K562 (cell line): ENCODE results near the gene TCF3. TPM values are rescaled to one million over a fixed set of nuclear protein-coding genes. Genes with fewer than 3 reads are reported as not detected.
A peak's percentile ranks its signal among the peaks of the same experiment; 100 is the strongest.

ENCODE experiments used
- BHLHE40 ChIP-seq: IDR thresholded peaks from 2 replicates; pipeline ENCODE4 v1.6.1; 2011; ENCODE audit warnings: low read length, improper control_type of control experiment
- E2F1 ChIP-seq: sonication (generic); formaldehyde crosslinking; IDR thresholded peaks from 2 replicates; pipeline ENCODE4 v1.8.1; 2023; ENCODE audit warnings: mild to moderate bottlenecking, missing genetic modification reagents, moderate library complexity
- FOXM1 ChIP-seq, 2 experiments: fragments of 450-650 bp in 1 of 2; sonication (generic) in 1 of 2; formaldehyde crosslinking in 1 of 2; IDR thresholded peaks; 2 replicates each; pipeline versions ENCODE4 v1.6.1 to v1.9.0; 2017 to 2022; ENCODE audit warnings: low read depth in 2 of 2, mild to moderate bottlenecking in 2 of 2, missing genetic modification reagents in 1 of 2, moderate library complexity in 1 of 2
- GABPB1 ChIP-seq: sonication (generic); formaldehyde crosslinking; IDR thresholded peaks from 2 replicates; pipeline ENCODE4 v1.8.0; 2022; ENCODE audit warnings: mild to moderate bottlenecking, missing genetic modification reagents
- GTF2F1 ChIP-seq: IDR thresholded peaks from 2 replicates; pipeline ENCODE4 v1.6.1; 2011; ENCODE audit warnings: low read depth, low read length, improper control_type of control experiment
- HNRNPL ChIP-seq: fragments of 200-400 bp; formaldehyde crosslinking; IDR thresholded peaks from 2 replicates; pipeline ENCODE4 v1.6.1; 2017; ENCODE audit warnings: low read depth, mild to moderate bottlenecking, low read length
- ILK ChIP-seq: fragments of 450-650 bp; IDR thresholded peaks from 2 replicates; pipeline ENCODE4 v1.6.1; 2016; ENCODE audit warnings: missing genetic modification characterization, low read depth, mild to moderate bottlenecking, missing compliant biosample characterization, moderate library complexity, borderline replicate concordance
- KLF13 ChIP-seq: fragments of 450-650 bp; IDR thresholded peaks from 2 replicates; pipeline ENCODE4 v1.6.1; 2016; ENCODE audit warnings: missing genetic modification characterization, low read depth, mild to moderate bottlenecking, missing compliant biosample characterization, moderate library complexity, borderline replicate concordance
- RBM25 ChIP-seq: fragments of 200-400 bp; formaldehyde crosslinking; IDR thresholded peaks from 2 replicates; pipeline ENCODE4 v1.6.1; 2018; ENCODE audit warnings: low read length, low read depth, moderate library complexity; ENCODE audit not compliant: severe bottlenecking
- SMAD1 ChIP-seq: fragments of 150-350 bp; IDR thresholded peaks from 2 replicates; pipeline ENCODE4 v1.6.1; 2014; ENCODE audit warnings: low read length, low read depth; ENCODE audit not compliant: partially characterized antibody
- SRSF3 ChIP-seq: fragments of 200-400 bp; formaldehyde crosslinking; IDR thresholded peaks from 2 replicates; pipeline ENCODE4 v1.6.1; 2016; ENCODE audit warnings: mild to moderate bottlenecking, low read length, moderate library complexity; ENCODE audit not compliant: insufficient read depth
- SUPT5H ChIP-seq: fragments of 450-650 bp; IDR thresholded peaks from 2 replicates; pipeline ENCODE4 v1.6.1; 2016
- TCF3 ChIP-seq: sonication (generic); formaldehyde crosslinking; IDR thresholded peaks from 2 replicates; pipeline ENCODE4 v1.4.0; 2020; ENCODE audit warnings: mild to moderate bottlenecking, missing genetic modification reagents
- TOE1 ChIP-seq, 2 experiments: fragments of 450-650 bp in 1 of 2; sonication (generic) in 1 of 2; formaldehyde crosslinking in 1 of 2; IDR thresholded peaks; 2 replicates each; pipeline versions ENCODE4 v1.7.1 to v1.8.0; 2016 to 2022; ENCODE audit warnings: borderline replicate concordance in 2 of 2, mild to moderate bottlenecking in 2 of 2, antibody characterized with exemption in 1 of 2, inconsistent platforms in 1 of 2, low read depth in 1 of 2, missing genetic modification reagents in 1 of 2, moderate library complexity in 1 of 2
- TRIM25 ChIP-seq: fragments of 450-650 bp; IDR thresholded peaks from 2 replicates; pipeline ENCODE4 v1.7.0; 2016; ENCODE audit warnings: borderline replicate concordance
- XRCC5 ChIP-seq: fragments of 200-400 bp; formaldehyde crosslinking; IDR thresholded peaks from 2 replicates; pipeline ENCODE4 v1.6.1; 2017; ENCODE audit warnings: low read depth, mild to moderate bottlenecking, low read length
- ZNF407 ChIP-seq: fragments of 450-650 bp; IDR thresholded peaks from 2 replicates; pipeline ENCODE4 v1.6.1; 2016; ENCODE audit warnings: low read depth
- polyA plus RNA-seq, 8 experiments: library from polyadenylated mRNA; depleted of rRNA in 4 of 8; stranded (reverse) in 5 of 8; unstranded in 3 of 8; fragments of >200 nt; fragmentation: Nextera tagmentation in 2 of 8; fragmentation: Illumina TruSeq in 1 of 8; extraction: Ambion mirVana in 2 of 8; extraction: Trizol in 1 of 8; gene quantifications; 2 replicates each; pipeline versions ENCODE4 v1.2.1 to v1.2.3, GENCODE V29; 2011 to 2014; ENCODE audit warnings: inconsistent platforms in 1 of 8, missing spikeins in 1 of 8
- total RNA-seq, 7 experiments: library from RNA; depleted of rRNA in 6 of 7; stranded (reverse); fragments of >200 nt in 6 of 7; fragmentation: Illumina TruSeq in 2 of 7; extraction: Trizol in 2 of 7; gene quantifications; 2 replicates each; pipeline versions ENCODE4 v1.2.1 to v1.2.3, GENCODE V29; 2011 to 2021; ENCODE audit warnings: low replicate concordance in 1 of 7

TCF3 gene
- total and polyA plus RNA-seq, 9 of the 15 experiments (the other 6 are each of a cell fraction or from before 2014, with no cell fraction given) = 5.6 to 259 (median 84.0) TPM

- TF ChIP-seq ZNF407 = no peak
- no peak for TF ChIP-seq KLF13
- TF ChIP-seq BHLHE40 = no peak; the same call in 1 of the 2 replicates
- no peak for TF ChIP-seq SMAD1
- peak; percentile 77 for TF ChIP-seq TCF3 (CRISPR knock-in tag)
- TF ChIP-seq TRIM25 = no peak
- TF ChIP-seq GABPB1 = 0 out of 2 replicates have a peak, but pooled peaks have one; percentile 45
- TF ChIP-seq SRSF3 = no peak
- no peak for TF ChIP-seq TOE1 (IDR thresholded peaks at IDR 0.05; ENCODE audit: borderline replicate concordance)
- no peak for TF ChIP-seq TOE1 (CRISPR knock-in tag; IDR thresholded peaks at IDR 0.05; ENCODE audit: borderline replicate concordance, low read depth)
- no peak for TF ChIP-seq ILK (tag)
- no peak for TF ChIP-seq XRCC5
- no peak for TF ChIP-seq FOXM1 (IDR thresholded peaks at IDR 0.05; ENCODE audit: low read depth)
- no peak for TF ChIP-seq FOXM1 (CRISPR knock-in tag; IDR thresholded peaks at IDR 0.05; ENCODE audit: low read depth)
- TF ChIP-seq SUPT5H = no peak
- peak; percentile 31 for TF ChIP-seq RBM25
- TF ChIP-seq HNRNPL = no peak
- TF ChIP-seq GTF2F1 = no peak
- TF ChIP-seq E2F1 (CRISPR knock-in tag) = no peak
Observed at GRCh38 chr19:1601613-1602064, 50.8 kb downstream of the TCF3 start (continued).
